ENCODE measurements around the gene SHROOM1. TPM values are rescaled to one million over a fixed set of nuclear protein-coding genes. Genes with fewer than 3 reads are reported as not detected.
A peak's percentile ranks its signal among the peaks of the same experiment; 100 is the strongest.

Gene SHROOM1
- total RNA-seq (2014; rRNA removed; shearing (Covaris generic)) (4.3 and 5.4 TPM in 2 replicates), polyA plus RNA-seq (2016; fragmentation: Nextera tagmentation; extraction: Ambion mirVana) (2.5 and 2.6 TPM in 2 replicates)
- long read RNA-seq = 0 reads

DNA sequence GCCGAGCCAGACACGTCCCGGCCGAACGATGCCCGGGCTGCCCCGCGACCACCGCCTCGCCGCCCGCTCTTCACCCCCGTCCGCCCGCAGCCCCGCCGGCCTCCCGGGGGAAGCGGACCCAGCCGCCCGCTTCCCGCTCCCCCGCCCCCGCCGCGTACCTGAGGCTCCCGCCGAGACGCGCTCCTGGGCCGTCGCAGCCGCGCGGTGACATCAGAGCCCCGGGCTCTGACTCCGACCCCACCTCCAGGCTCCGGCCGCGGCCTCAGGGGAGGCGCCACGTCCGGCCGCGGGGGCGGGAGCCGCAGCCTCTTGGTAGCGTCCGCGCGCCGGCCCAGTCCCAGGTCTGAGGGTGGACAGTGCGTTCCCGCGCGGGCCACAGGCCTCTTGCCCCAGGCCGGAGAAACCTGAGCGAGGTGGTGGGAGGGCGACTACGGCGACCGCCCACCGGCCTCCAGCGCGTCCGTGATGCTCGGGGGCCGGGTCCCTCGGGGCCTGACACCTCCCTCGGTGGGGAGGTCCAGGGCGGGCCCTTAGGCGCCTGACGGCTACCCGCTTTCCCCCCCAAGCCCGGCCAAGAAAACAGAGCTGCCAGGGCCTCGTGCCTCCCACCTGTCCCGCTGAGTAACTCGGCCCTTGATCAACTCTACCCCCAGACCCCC, at the start of gene SHROOM1:
Gene SHROOM1, minus strand, starts transcription at position 212 of the 659 bp plus-strand sequence. CDS start 4,507 bp downstream, outside the sequence.
- Histone ChIP-seq H3F3A (replicated peaks; ENCODE audit: low read depth) (0 out of 2 replicates have a peak, but pooled peaks cover 7% of the 10 kb centered on the region), H3K79me2 (replicated peaks; ENCODE audit: insufficient read depth) (no peaks in the 10 kb centered on the region), H4K20me1 (replicated peaks; ENCODE audit: insufficient read depth) (no peaks in the 10 kb centered on the region), H3K36me3 (ENCODE audit: insufficient read depth) (no peaks in the 10 kb centered on the region), H2AFZ (peak within 1 kb of the TSS; percentile 94), H3K4me1 (ENCODE audit: insufficient read depth) (peaks cover 5% of the 10 kb centered on the region), H3K9me2 (ENCODE audit: insufficient read depth) (no peaks in the 10 kb centered on the region), H3K4me3 (peak within 1 kb of the TSS; percentile 73), H3K4me2 (peak within 1 kb of the TSS; percentile 86), H3K27me3 (ENCODE audit: insufficient read depth) (peaks cover 76% of the 10 kb centered on the region), H3K27ac (ENCODE audit: low read depth) (no peak within 1 kb of the TSS)
- DNase-seq (ENCODE audit: low spot score) (peak; percentile 86), ATAC-seq (peak; percentile 58)
- Mint-ChIP-seq H3K4me3 (peak within 1 kb of the TSS; percentile 80), H3K36me3 (ENCODE audit: low read depth) (no peaks in the 10 kb centered on the region; the same call in 2 of the 3 replicates), H3K9me3 (no peaks in the 10 kb centered on the region), H3K27ac (no peak within 1 kb of the TSS), H3K4me1 (peaks cover 12% of the 10 kb centered on the region), H3K27me3 (ENCODE audit: insufficient read depth, low read depth, poor library complexity) (peaks cover 59% of the 10 kb centered on the region)
- TF ChIP-seq, protein P1, sequence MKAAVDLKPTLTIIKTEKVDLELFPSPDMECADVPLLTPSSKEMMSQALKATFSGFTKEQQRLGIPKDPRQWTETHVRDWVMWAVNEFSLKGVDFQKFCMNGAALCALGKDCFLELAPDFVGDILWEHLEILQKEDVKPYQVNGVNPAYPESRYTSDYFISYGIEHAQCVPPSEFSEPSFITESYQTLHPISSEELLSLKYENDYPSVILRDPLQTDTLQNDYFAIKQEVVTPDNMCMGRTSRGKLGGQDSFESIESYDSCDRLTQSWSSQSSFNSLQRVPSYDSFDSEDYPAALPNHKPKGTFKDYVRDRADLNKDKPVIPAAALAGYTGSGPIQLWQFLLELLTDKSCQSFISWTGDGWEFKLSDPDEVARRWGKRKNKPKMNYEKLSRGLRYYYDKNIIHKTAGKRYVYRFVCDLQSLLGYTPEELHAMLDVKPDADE (IDR thresholded peaks at IDR 0.05) = no peak
- TF ChIP-seq CREB1 (CRISPR knock-in tag; IDR thresholded peaks at IDR 0.05; ENCODE audit: low read depth) (peak; percentile 25; the same call in 1 of the 2 replicates), NANOG (IDR thresholded peaks at IDR 0.05; ENCODE audit: borderline replicate concordance) (no peak), POLR2AphosphoS5 (IDR thresholded peaks at IDR 0.05; ENCODE audit: low read depth) (peak; percentile 63; the same call in 1 of the 2 replicates), JUNB (IDR thresholded peaks at IDR 0.05; ENCODE audit: unreplicated experiment) (no peak), EZH2 (IDR thresholded peaks at IDR 0.05; ENCODE audit: low read depth, unreplicated experiment) (no peak), EZH2phosphoT487 (IDR thresholded peaks at IDR 0.05; ENCODE audit: unreplicated experiment) (no peak), CTCF (conservative IDR thresholded peaks at IDR 0.05; ENCODE audit: low read depth in 2 of 2) (no peak), STAT1 (IDR thresholded peaks at IDR 0.05; ENCODE audit: unreplicated experiment) (no peak)

GRCh38 chr5:132877938-132878337, 47.5 kb upstream of the SHROOM1 start:
- Mint-ChIP-seq H3K36me3 (ENCODE audit: low read depth) (peaks cover 30% of the 10 kb centered on the region; the same call in 2 of the 3 replicates), H3K27ac (no peak overlapping the region)
- peaks cover 13% of the 10 kb centered on the region; the same call in 1 of the 2 replicates for H3K36me3 ChIP-seq (ENCODE audit: insufficient read depth)
- TF ChIP-seq EZH2phosphoT487 (IDR thresholded peaks at IDR 0.05; ENCODE audit: unreplicated experiment) = no peak
- no peak for TF ChIP-seq EZH2 (IDR thresholded peaks at IDR 0.05; ENCODE audit: low read depth, unreplicated experiment)
- no peak for TF ChIP-seq ZNF114 (CRISPR knock-in tag; IDR thresholded peaks at IDR 0.05)
- TF ChIP-seq JUNB (IDR thresholded peaks at IDR 0.05; ENCODE audit: unreplicated experiment) = no peak
- TF ChIP-seq, protein P2, sequence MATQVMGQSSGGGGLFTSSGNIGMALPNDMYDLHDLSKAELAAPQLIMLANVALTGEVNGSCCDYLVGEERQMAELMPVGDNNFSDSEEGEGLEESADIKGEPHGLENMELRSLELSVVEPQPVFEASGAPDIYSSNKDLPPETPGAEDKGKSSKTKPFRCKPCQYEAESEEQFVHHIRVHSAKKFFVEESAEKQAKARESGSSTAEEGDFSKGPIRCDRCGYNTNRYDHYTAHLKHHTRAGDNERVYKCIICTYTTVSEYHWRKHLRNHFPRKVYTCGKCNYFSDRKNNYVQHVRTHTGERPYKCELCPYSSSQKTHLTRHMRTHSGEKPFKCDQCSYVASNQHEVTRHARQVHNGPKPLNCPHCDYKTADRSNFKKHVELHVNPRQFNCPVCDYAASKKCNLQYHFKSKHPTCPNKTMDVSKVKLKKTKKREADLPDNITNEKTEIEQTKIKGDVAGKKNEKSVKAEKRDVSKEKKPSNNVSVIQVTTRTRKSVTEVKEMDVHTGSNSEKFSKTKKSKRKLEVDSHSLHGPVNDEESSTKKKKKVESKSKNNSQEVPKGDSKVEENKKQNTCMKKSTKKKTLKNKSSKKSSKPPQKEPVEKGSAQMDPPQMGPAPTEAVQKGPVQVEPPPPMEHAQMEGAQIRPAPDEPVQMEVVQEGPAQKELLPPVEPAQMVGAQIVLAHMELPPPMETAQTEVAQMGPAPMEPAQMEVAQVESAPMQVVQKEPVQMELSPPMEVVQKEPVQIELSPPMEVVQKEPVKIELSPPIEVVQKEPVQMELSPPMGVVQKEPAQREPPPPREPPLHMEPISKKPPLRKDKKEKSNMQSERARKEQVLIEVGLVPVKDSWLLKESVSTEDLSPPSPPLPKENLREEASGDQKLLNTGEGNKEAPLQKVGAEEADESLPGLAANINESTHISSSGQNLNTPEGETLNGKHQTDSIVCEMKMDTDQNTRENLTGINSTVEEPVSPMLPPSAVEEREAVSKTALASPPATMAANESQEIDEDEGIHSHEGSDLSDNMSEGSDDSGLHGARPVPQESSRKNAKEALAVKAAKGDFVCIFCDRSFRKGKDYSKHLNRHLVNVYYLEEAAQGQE (IDR thresholded peaks at IDR 0.05; ENCODE audit: unreplicated experiment) = no peak
- TF ChIP-seq ZNF331 (CRISPR knock-in tag; IDR thresholded peaks at IDR 0.05; ENCODE audit: low read depth) = no peak
- no peak for TF ChIP-seq CTCF (conservative IDR thresholded peaks at IDR 0.05; ENCODE audit: low read depth in 2 of 2)
- TF ChIP-seq NANOG (IDR thresholded peaks at IDR 0.05; ENCODE audit: borderline replicate concordance) = no peak

More at GRCh38 chr5:132877938-132878337, 47.5 kb upstream of the SHROOM1 start:
- no peak overlapping the region for H3K4me2 ChIP-seq
- H3K9me3 Mint-ChIP-seq = no peaks in the 10 kb centered on the region
- no peak overlapping the region for H3K4me3 ChIP-seq
- H3K27me3 ChIP-seq (ENCODE audit: insufficient read depth) = no peaks in the 10 kb centered on the region
- no peaks in the 10 kb centered on the region for H3F3A ChIP-seq (replicated peaks; ENCODE audit: low read depth)
- peaks cover 4% of the 10 kb centered on the region; the same call in 1 of the 2 replicates for H4K20me1 ChIP-seq (replicated peaks; ENCODE audit: insufficient read depth)
- H2AFZ ChIP-seq = no peak overlapping the region
- ATAC-seq (no peak), DNase-seq (ENCODE audit: low spot score) (no peak)
- H3K27ac ChIP-seq (ENCODE audit: low read depth) = no peak overlapping the region
- peaks cover 1% of the 10 kb centered on the region for H3K27me3 Mint-ChIP-seq (ENCODE audit: insufficient read depth, low read depth, poor library complexity)
- no peak overlapping the region for H3K4me3 Mint-ChIP-seq
- no peaks in the 10 kb centered on the region for H3K4me1 Mint-ChIP-seq
- no peaks in the 10 kb centered on the region for H3K9me2 ChIP-seq (ENCODE audit: insufficient read depth)
- no peaks in the 10 kb centered on the region for H3K79me2 ChIP-seq (replicated peaks; ENCODE audit: insufficient read depth)
- no peaks in the 10 kb centered on the region for H3K4me1 ChIP-seq (ENCODE audit: insufficient read depth)
